CD4-positive, alpha-beta T cell (primary cell): ENCODE results near the gene PROSER1. TPM values are rescaled to one million over a fixed set of nuclear protein-coding genes. Genes with fewer than 3 reads are reported as not detected.

Experiments used
- ATAC-seq: fragments of 200-7000 bp; cut with Tn5 transposase; one replicate; pipeline ENCODE4 v1.10.0; 2022; ENCODE audit warnings: mild to moderate bottlenecking; ENCODE audit not compliant: poor library complexity
- CTCF ChIA-PET: fragments of 350-600 bp; sonication (Branson Sonifier 250); formaldehyde crosslinking; loops from one replicate; lab custom pipeline; 2021; ENCODE audit warnings: antibody characterized with exemption, inconsistent platforms; lab: Charles Lee
- POLR2A ChIA-PET: fragments of 350-600 bp; sonication (Branson Sonifier 250); formaldehyde crosslinking; loops from one replicate; lab custom pipeline; 2021; ENCODE audit warnings: antibody characterized with exemption, inconsistent platforms; lab: Charles Lee
- DNase-seq, 14 experiments: peaks; one replicate each; pipeline ENCODE4 v3.0.0-alpha.2; 2013 to 2020; ENCODE audit warnings: mixed read lengths in 2 of 14
- H3K27ac ChIP-seq, 2 donors: one replicate each; pipeline versions ENCODE4 v1.5.1 to v1.7.0; 2013; ENCODE audit warnings: low read length in 2 of 2, low read depth in 1 of 2, mild to moderate bottlenecking in 1 of 2
- H3K27me3 ChIP-seq, 2 experiments: 1 replicate in 1 of 2; 2 replicates in 1 of 2; pipeline versions ENCODE4 v1.6.1 to v1.7.0; 2013; ENCODE audit warnings: low read length in 2 of 2, control low read depth in 1 of 2, mild to moderate bottlenecking in 1 of 2, moderate library complexity in 1 of 2; ENCODE audit not compliant: insufficient read depth in 2 of 2, control insufficient read depth in 1 of 2
- H3K36me3 ChIP-seq: one replicate; pipeline ENCODE4 v1.6.1; 2013; ENCODE audit warnings: low read length, control low read depth; ENCODE audit not compliant: insufficient read depth
- H3K4me1 ChIP-seq: one replicate; pipeline ENCODE4 v1.6.1; 2013; ENCODE audit warnings: low read length, control low read depth; ENCODE audit not compliant: insufficient read depth
- H3K4me3 ChIP-seq: one replicate; pipeline ENCODE4 v1.5.1; 2013; ENCODE audit warnings: mild to moderate bottlenecking, low read length, moderate library complexity
- H3K9me3 ChIP-seq, 2 experiments: 1 replicate in 1 of 2; 2 replicates in 1 of 2; pipeline versions ENCODE4 v1.6.1 to v1.7.0; 2013; ENCODE audit warnings: low read length in 2 of 2, mild to moderate bottlenecking in 2 of 2, control low read depth in 1 of 2, moderate library complexity in 1 of 2; ENCODE audit not compliant: control insufficient read depth in 1 of 2, insufficient read depth in 1 of 2
- H3K27ac Mint-ChIP-seq: one replicate; pipeline ENCODE4 v1.8.0; 2020; ENCODE audit warnings: mixed read lengths
- H3K27me3 Mint-ChIP-seq: one replicate; pipeline ENCODE4 v1.8.0; 2021; ENCODE audit warnings: mixed read lengths
- H3K36me3 Mint-ChIP-seq: one replicate; pipeline ENCODE4 v1.8.0; 2021; ENCODE audit warnings: low read depth, mixed read lengths
- H3K4me1 Mint-ChIP-seq: one replicate; pipeline ENCODE4 v1.8.0; 2021; ENCODE audit warnings: low read depth, mixed read lengths
- H3K4me3 Mint-ChIP-seq: one replicate; pipeline ENCODE4 v1.8.0; 2020; ENCODE audit warnings: mild to moderate bottlenecking, mixed read lengths
- H3K9me3 Mint-ChIP-seq: one replicate; pipeline ENCODE4 v1.8.0; 2020; ENCODE audit warnings: mixed read lengths
- intact Hi-C, 2 experiments: fragments of 100-400 bp; cut with DNase I in 1 of 2; cut with micrococcal nuclease in 1 of 2; formaldehyde crosslinking; loops; one replicate each; pipeline versions ENCODE4 v1.15.1 to v1.9.0; 2023 to 2025; cut with DNase I, micrococcal nuclease
- total RNA-seq, 174 experiments: library from RNA in 2 of 174; stranded (reverse) in 2 of 174; gene quantifications; one replicate each; pipeline ENCODE4 v1.2.3 and lab custom pipeline; 2021 to 2026
- TF ChIP-seq, protein P1 (sequence below): fragments of 200-600 bp; IDR thresholded peaks from one replicate; pipeline ENCODE4 v1.8.0; 2022; ENCODE audit warnings: antibody characterized with exemption, mild to moderate bottlenecking

PROSER1 gene
- total RNA-seq, 2 experiments from 2014 or later, result 29.3 to 35.3 TPM

DNA sequence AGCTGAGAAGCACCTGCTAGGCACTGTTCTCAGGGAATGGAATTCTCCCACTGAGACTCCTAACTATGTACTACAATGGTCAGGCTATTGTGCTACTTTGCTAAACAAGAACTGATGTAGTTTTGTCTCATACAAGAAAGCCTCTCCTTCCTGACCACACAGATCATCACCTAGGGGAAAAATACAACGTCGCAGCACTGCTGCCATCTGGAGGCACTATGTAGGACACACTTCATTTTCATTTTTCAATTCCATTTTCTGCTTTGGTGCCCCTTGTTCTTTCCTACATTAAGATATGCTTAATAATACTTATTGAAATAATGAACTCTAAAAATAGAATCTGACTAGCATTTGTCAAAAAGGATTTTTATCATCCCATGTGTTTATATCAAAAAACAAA, 21.1 kb downstream of the PROSER1 start:
- Mint-ChIP-seq H3K4me1 (no peaks in the 10 kb centered on the region), H3K36me3 (peaks cover 91% of the 10 kb centered on the region), H3K27ac (no peak overlapping the region), H3K27me3 (no peaks in the 10 kb centered on the region), H3K9me3 (no peaks in the 10 kb centered on the region), H3K4me3 (no peak overlapping the region)
- CTCF ChIA-PET, result no interaction called here
- DNase-seq, result peak in 4 of 14 experiments; percentile 6 to 32 (median 27)
- Histone ChIP-seq H3K27ac (no peak overlapping the region), H3K27me3 (no peaks in the 10 kb centered on the region), H3K4me3 (no peak overlapping the region), H3K9me3 (no peaks in the 10 kb centered on the region), H3K36me3 (peaks cover 73% of the 10 kb centered on the region), H3K4me1 (no peaks in the 10 kb centered on the region)
- peak; percentile 46 for ATAC-seq
- POLR2A ChIA-PET, result no interaction called here
- intact Hi-C loops, result loop anchor here in 1 of 2 experiments (10.0 kb wide), 1 partner anchor 1942 kb away; no protein-coding TSS in a partner anchor
- TF ChIP-seq, protein P1, sequence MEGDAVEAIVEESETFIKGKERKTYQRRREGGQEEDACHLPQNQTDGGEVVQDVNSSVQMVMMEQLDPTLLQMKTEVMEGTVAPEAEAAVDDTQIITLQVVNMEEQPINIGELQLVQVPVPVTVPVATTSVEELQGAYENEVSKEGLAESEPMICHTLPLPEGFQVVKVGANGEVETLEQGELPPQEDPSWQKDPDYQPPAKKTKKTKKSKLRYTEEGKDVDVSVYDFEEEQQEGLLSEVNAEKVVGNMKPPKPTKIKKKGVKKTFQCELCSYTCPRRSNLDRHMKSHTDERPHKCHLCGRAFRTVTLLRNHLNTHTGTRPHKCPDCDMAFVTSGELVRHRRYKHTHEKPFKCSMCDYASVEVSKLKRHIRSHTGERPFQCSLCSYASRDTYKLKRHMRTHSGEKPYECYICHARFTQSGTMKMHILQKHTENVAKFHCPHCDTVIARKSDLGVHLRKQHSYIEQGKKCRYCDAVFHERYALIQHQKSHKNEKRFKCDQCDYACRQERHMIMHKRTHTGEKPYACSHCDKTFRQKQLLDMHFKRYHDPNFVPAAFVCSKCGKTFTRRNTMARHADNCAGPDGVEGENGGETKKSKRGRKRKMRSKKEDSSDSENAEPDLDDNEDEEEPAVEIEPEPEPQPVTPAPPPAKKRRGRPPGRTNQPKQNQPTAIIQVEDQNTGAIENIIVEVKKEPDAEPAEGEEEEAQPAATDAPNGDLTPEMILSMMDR, result peak; percentile 45

DNA sequence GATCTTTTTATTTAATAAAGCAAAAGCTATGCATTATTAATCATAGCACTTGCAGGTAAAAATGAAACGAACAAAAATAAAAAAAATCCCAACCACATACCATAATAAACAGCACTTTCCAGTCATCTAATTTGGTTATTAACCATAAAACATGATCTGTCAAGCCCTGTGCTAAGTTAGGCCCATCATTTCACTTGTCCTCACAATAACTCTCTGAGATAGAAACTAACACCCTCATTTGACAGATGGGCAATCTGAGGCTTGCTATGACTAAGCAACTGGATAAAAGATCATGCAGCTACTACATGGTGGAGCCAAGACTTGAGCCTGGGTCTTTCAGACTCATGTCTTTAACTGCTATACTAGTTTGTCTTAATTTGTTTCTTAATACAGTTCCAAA, 21.8 kb downstream of the PROSER1 start:
- CTCF ChIA-PET, result no interaction called here
- Histone ChIP-seq H3K9me3 (no peaks in the 10 kb centered on the region), H3K4me1 (no peaks in the 10 kb centered on the region), H3K4me3 (no peak overlapping the region), H3K27me3 (no peaks in the 10 kb centered on the region), H3K27ac (no peak overlapping the region), H3K36me3 (peaks cover 76% of the 10 kb centered on the region)
- no peak for ATAC-seq
- Mint-ChIP-seq H3K4me3 (no peak overlapping the region), H3K4me1 (no peaks in the 10 kb centered on the region), H3K27me3 (no peaks in the 10 kb centered on the region), H3K36me3 (peaks cover 91% of the 10 kb centered on the region), H3K9me3 (no peaks in the 10 kb centered on the region), H3K27ac (no peak overlapping the region)
- DNase-seq, result no peak
- POLR2A ChIA-PET, result no interaction called here
- TF ChIP-seq, protein P1, result no peak
- intact Hi-C loops, result loop anchor here in 1 of 2 experiments (10.0 kb wide), 1 partner anchor 1941 kb away; no protein-coding TSS in a partner anchor

DNA sequence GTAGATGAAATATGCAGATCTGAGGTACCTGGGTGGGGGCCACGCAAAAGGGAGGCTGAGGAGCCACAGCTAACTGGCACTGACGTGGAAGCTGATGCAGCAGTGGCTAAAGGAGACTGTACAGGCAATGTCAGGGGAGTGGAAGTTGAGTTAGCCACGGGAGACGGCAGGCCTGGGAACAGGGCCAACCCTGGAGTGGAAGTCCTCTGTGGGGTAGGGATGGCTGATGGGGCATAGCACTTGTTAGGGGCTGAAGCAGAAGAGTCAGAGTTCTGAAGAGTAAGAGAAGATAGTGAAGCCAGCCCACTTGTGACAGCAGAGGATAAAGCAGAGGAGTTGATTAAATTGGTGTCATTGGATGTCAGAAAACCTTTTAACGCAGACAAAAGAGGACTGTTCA, 24.4 kb downstream of the PROSER1 start:
- ChIA-PET CTCF (no interaction called here), POLR2A (no interaction called here)
- Mint-ChIP-seq H3K27me3 (no peaks in the 10 kb centered on the region), H3K4me3 (no peak overlapping the region), H3K36me3 (peaks cover 92% of the 10 kb centered on the region), H3K27ac (no peak overlapping the region), H3K9me3 (no peaks in the 10 kb centered on the region), H3K4me1 (no peaks in the 10 kb centered on the region)
- peaks cover 81% of the 10 kb centered on the region for H3K36me3 ChIP-seq
- TF ChIP-seq, protein P1, result no peak
- ATAC-seq (no peak), DNase-seq (no peak)
- H3K27me3 ChIP-seq, result no peaks in the 10 kb centered on the region
- no peak overlapping the region for H3K27ac ChIP-seq
- H3K9me3 ChIP-seq, result no peaks in the 10 kb centered on the region
- no peak overlapping the region for H3K4me3 ChIP-seq
- H3K4me1 ChIP-seq, result no peaks in the 10 kb centered on the region
- intact Hi-C loops, result loop anchor here in 1 of 2 experiments (10.0 kb wide), 1 partner anchor 1939 kb away; no protein-coding TSS in a partner anchor
